K562 (cell line): ENCODE data around the gene PURA. TPM values are rescaled to one million over a fixed set of nuclear protein-coding genes. Genes with fewer than 3 reads are reported as not detected.

Experiments used
- ATAC-seq: fragments of 200-7000 bp; cut with Tn5 transposase; 3 replicates; pipeline ENCODE4 v1.9.1; 2020; ENCODE audit warnings: moderate library complexity
- BruUV-seq: library from RNA; stranded (reverse); fragments of 400-500 nt; replicated peaks from 2 replicates; lab custom pipeline; 2021; lab: Mats Ljungman, UMichigan
- CTCF ChIA-PET: fragments of 300-600 bp; formaldehyde crosslinking; extraction: SDS; loops from one replicate; lab custom pipeline; 2021; ENCODE audit warnings: low intra/inter-chr PET ratio; lab: Yijun Ruan, JAX
- POLR2A ChIA-PET: fragments of 300-600, 350-650 bp; sonication (Branson Sonifier 250); formaldehyde crosslinking; extraction: SDS; loops from one replicate; lab custom pipeline; 2021; ENCODE audit warnings: antibody characterized with exemption, inconsistent platforms; lab: Yijun Ruan, JAX
- DNase-seq, 4 experiments: peaks; one replicate each; pipeline versions ENCODE4 v3.0.0 to v3.0.0-alpha.2; 2011 to 2018; ENCODE audit warnings: low spot score in 3 of 4, mixed read lengths in 3 of 4; ENCODE audit errors: extremely low read depth in 1 of 4
- FAIRE-seq: peaks from 2 replicates; lab custom pipeline; 2011; peaks lifted over from hg19 to GRCh38; lab: Jason Lieb, UNC
- H2AFZ ChIP-seq: 2 replicates; pipeline ENCODE4 v1.6.0; 2011; ENCODE audit warnings: low read depth, low read length, control low read depth, inconsistent platforms
- H3K27ac ChIP-seq: fragments of 200-600 bp; 3 replicates; pipeline ENCODE4 v1.8.0; 2011; ENCODE audit warnings: low read depth, mild to moderate bottlenecking, control low read depth, inconsistent platforms, low read length, moderate library complexity, mixed read lengths; ENCODE audit errors: extremely low read depth
- H3K27me3 ChIP-seq, 2 experiments: fragments of 300-600 bp in 1 of 2; 2 replicates in 1 of 2; 3 replicates in 1 of 2; pipeline versions ENCODE4 v1.6.0 to v1.8.0; 2011; ENCODE audit warnings: inconsistent platforms in 2 of 2, low read length in 2 of 2, mild to moderate bottlenecking in 1 of 2, mixed read lengths in 1 of 2, moderate library complexity in 1 of 2; ENCODE audit not compliant: control insufficient read depth in 2 of 2, insufficient read depth in 2 of 2
- H3K36me3 ChIP-seq: fragments of 300-600 bp; 3 replicates; pipeline ENCODE4 v1.8.0; 2011; ENCODE audit warnings: mild to moderate bottlenecking, low read length, inconsistent platforms; ENCODE audit not compliant: control insufficient read depth, insufficient read depth
- H3K4me1 ChIP-seq, 2 experiments: fragments of 200-600 bp in 1 of 2; replicated peaks in 1 of 2; 2 replicates in 1 of 2; 3 replicates in 1 of 2; pipeline versions ENCODE4 v1.5.1 to v1.8.0; 2011; ENCODE audit warnings: inconsistent platforms in 2 of 2, low read length in 2 of 2, mild to moderate bottlenecking in 1 of 2, mixed read lengths in 1 of 2, moderate library complexity in 1 of 2; ENCODE audit not compliant: control insufficient read depth in 2 of 2, insufficient read depth in 2 of 2
- H3K4me2 ChIP-seq: 2 replicates; pipeline ENCODE4 v1.6.1; 2011; ENCODE audit warnings: low read length, control low read depth, inconsistent platforms, mixed read lengths; ENCODE audit not compliant: insufficient read depth
- H3K4me3 ChIP-seq: fragments of 200-600 bp; sonication (generic), shearing (Covaris generic); 2 replicates; pipeline ENCODE4 v1.5.1; 2016; ENCODE audit warnings: control low read depth, inconsistent platforms
- H3K79me2 ChIP-seq: fragments of 200-600 bp; 3 replicates; pipeline ENCODE4 v1.8.0; 2011; ENCODE audit warnings: low read length, inconsistent platforms; ENCODE audit not compliant: control insufficient read depth, insufficient read depth
- H3K9ac ChIP-seq, 2 experiments: 2 replicates each; pipeline versions ENCODE4 v1.6.0 to v1.6.1; 2011; ENCODE audit warnings: low read depth in 2 of 2, low read length in 2 of 2, control low read depth in 1 of 2, inconsistent platforms in 1 of 2, mild to moderate bottlenecking in 1 of 2, mixed read lengths in 1 of 2; ENCODE audit not compliant: insufficient read depth in 1 of 2
- H3K9me1 ChIP-seq: one replicate; pipeline ENCODE4 v1.6.0; 2011; ENCODE audit warnings: inconsistent platforms, mild to moderate bottlenecking, low read length, moderate library complexity; ENCODE audit not compliant: control insufficient read depth, insufficient read depth
- H3K9me3 ChIP-seq: replicated peaks from 2 replicates; pipeline ENCODE4 v1.5.1; 2011; ENCODE audit warnings: low read depth, low read length, inconsistent platforms; ENCODE audit not compliant: control insufficient read depth, insufficient read depth
- H4K20me1 ChIP-seq: replicated peaks from 2 replicates; pipeline ENCODE4 v1.6.1; 2011; ENCODE audit warnings: low read length, inconsistent platforms, mixed read lengths; ENCODE audit not compliant: control insufficient read depth, insufficient read depth
- EGR1 ChIP-seq: fragments of 450-650 bp; conservative IDR thresholded peaks from 2 replicates; pipeline ENCODE4 v1.6.1; 2017; ENCODE audit warnings: mild to moderate bottlenecking
- FOXK1 ChIP-seq: sonication (generic); formaldehyde crosslinking; IDR thresholded peaks from 2 replicates; pipeline ENCODE4 v1.8.0; 2022; ENCODE audit warnings: missing genetic modification reagents, mild to moderate bottlenecking, borderline replicate concordance
- HDAC1 ChIP-seq, 2 experiments: fragments of 450-650 bp; IDR thresholded peaks; 2 replicates each; pipeline ENCODE4 v1.6.1; 2016 to 2017; ENCODE audit warnings: inconsistent platforms in 1 of 2, mild to moderate bottlenecking in 1 of 2, moderate library complexity in 1 of 2
- MAFF ChIP-seq: IDR thresholded peaks from 2 replicates; pipeline ENCODE4 v1.6.1; 2012; ENCODE audit warnings: low read length, improper control_type of control experiment
- MLLT1 ChIP-seq, 2 experiments: fragments of 450-650 bp; IDR thresholded peaks; 2 replicates each; pipeline ENCODE4 v1.6.1; 2016
- PHB ChIP-seq: fragments of 250-450 bp; sonication (Bioruptor Pico); IDR thresholded peaks from 2 replicates; pipeline ENCODE4 v1.5.0; 2021
- RB1 ChIP-seq: fragments of 450-650 bp; IDR thresholded peaks from 2 replicates; pipeline ENCODE4 v1.6.1; 2017; ENCODE audit warnings: low read depth, mild to moderate bottlenecking
- UBTF ChIP-seq, 2 experiments: IDR thresholded peaks; 2 replicates each; pipeline ENCODE4 v1.6.1; 2012; ENCODE audit warnings: improper control_type of control experiment in 2 of 2, low read depth in 2 of 2, low read length in 2 of 2, borderline replicate concordance in 1 of 2
- VEZF1 ChIP-seq: fragments of 200-800 bp; sonication (Bioruptor generic); IDR thresholded peaks from 2 replicates; pipeline ENCODE4 v1.6.1; 2017; ENCODE audit warnings: missing genetic modification characterization, missing compliant biosample characterization
- ZBTB7A ChIP-seq: IDR thresholded peaks from 2 replicates; pipeline ENCODE4 v1.6.1; 2011; ENCODE audit warnings: low read depth, mild to moderate bottlenecking, low read length, moderate library complexity, borderline replicate concordance; ENCODE audit not compliant: control insufficient read depth
- WGBS: fragments of 100-300 bp; shearing (Covaris generic); methylation state at CpG from one replicate; pipeline ENCODE4 v1.1.6; 2016; ENCODE audit warnings: low coverage, mixed read lengths; ENCODE audit not compliant: insufficient coverage; ENCODE audit errors: missing lambda C conversion rate; 5-methylcytosine and 5-hydroxymethylcytosine counted together
- in situ Hi-C: fragments of 300-500 bp; cut with MboI; formaldehyde crosslinking; loops from 4 replicates; pipeline ENCODE4 v1.15.0; 2018; ENCODE audit warnings: inconsistent platforms, mixed read lengths
- intact Hi-C: fragments of 100-400 bp; cut with micrococcal nuclease; formaldehyde crosslinking; loops from 2 replicates; pipeline ENCODE4 v1.14.2; 2022
- polyA plus RNA-seq, 8 experiments: library from polyadenylated mRNA; depleted of rRNA in 4 of 8; stranded (reverse) in 5 of 8; unstranded in 3 of 8; fragments of >200 nt; fragmentation: Nextera tagmentation in 2 of 8; fragmentation: Illumina TruSeq in 1 of 8; extraction: Ambion mirVana in 2 of 8; extraction: Trizol in 1 of 8; gene quantifications; 2 replicates each; pipeline versions ENCODE4 v1.2.1 to v1.2.3, GENCODE V29; 2011 to 2014; ENCODE audit warnings: inconsistent platforms in 1 of 8, missing spikeins in 1 of 8
- total RNA-seq, 7 experiments: library from RNA; depleted of rRNA in 6 of 7; stranded (reverse); fragments of >200 nt in 6 of 7; fragmentation: Illumina TruSeq in 2 of 7; extraction: Trizol in 2 of 7; gene quantifications; 2 replicates each; pipeline versions ENCODE4 v1.2.1 to v1.2.3, GENCODE V29; 2011 to 2021; ENCODE audit warnings: low replicate concordance in 1 of 7

The PURA gene
- total and polyA plus RNA-seq, 9 of the 15 experiments (the other 6 are each of a cell fraction or from before 2014, with no cell fraction given), result 3.2 to 11.1 (median 5.4) TPM

GRCh38 chr5:140109018-140109758 lies 4.7 kb upstream of the PURA start:
- H3K36me3 ChIP-seq, result no peaks in the 10 kb centered on the region
- no TSS peak for BruUV-seq
- intact Hi-C loops (no loop called here), in situ Hi-C loops (no loop called here)
- H3K9me3 ChIP-seq, result no peaks in the 10 kb centered on the region
- DNase-seq (peak in 2 of 4 experiments; percentile 23 to 66), ATAC-seq (peak; percentile 1), FAIRE-seq (no peak)
- peaks cover 26 to 31% of the 10 kb centered on the region in 2 experiments for H3K4me1 ChIP-seq
- POLR2A ChIA-PET, result interaction anchor here (0.8 to 2.2 kb wide), 6 partner anchors 11 to 74 kb away, joined by 3 to 7 read pairs (median 4); no protein-coding TSS in a partner anchor
- H4K20me1 ChIP-seq, result 0 out of 2 replicates have a peak, but pooled peaks cover 6% of the 10 kb centered on the region
- no peaks in the 10 kb centered on the region for H3K9me1 ChIP-seq
- peak overlapping the region; percentile 64 to 92 for H3K9ac ChIP-seq
- no peaks in the 10 kb centered on the region for H3K27me3 ChIP-seq
- peak overlapping the region; percentile 56 for H2AFZ ChIP-seq
- 3% methylated on average over 24 of the region's 24 CpGs for WGBS
- H3K4me2 ChIP-seq, result peak overlapping the region; percentile 89
- peaks cover 57% of the 10 kb centered on the region for H3K79me2 ChIP-seq
- H3K4me3 ChIP-seq, result peak overlapping the region; percentile 64
- peak overlapping the region; percentile 78 for H3K27ac ChIP-seq
- CTCF ChIA-PET, result interaction anchor here (0.6 kb wide), 1 partner anchor 199 kb away, joined by 5 read pairs; no protein-coding TSS in a partner anchor
- TF ChIP-seq ZBTB7A (peak; percentile 80; the same call in 1 of the 2 replicates), HDAC1 (IDR thresholded peaks at IDR 0.05) (0 out of 4 replicates have a peak, but pooled peaks of 1 of the 2 experiments have one; percentile 7), MLLT1 (IDR thresholded peaks at IDR 0.05) (0 out of 4 replicates have a peak, but pooled peaks of 1 of the 2 experiments have one; percentile 20), FOXK1 (CRISPR knock-in tag) (no peak), MAFF (no peak), VEZF1 (CRISPR knock-in tag) (peak; percentile 51; the same call in 1 of the 2 replicates), EGR1 (peak; percentile 76), RB1 (peak; percentile 20; the same call in 1 of the 2 replicates), PHB (CRISPR knock-in tag) (no peak), UBTF (IDR thresholded peaks at IDR 0.05; ENCODE audit: borderline replicate concordance in 1 of 2, low read depth in 2 of 2, low read length in 2 of 2) (0 out of 4 replicates have a peak, but pooled peaks of 1 of the 2 experiments have one; percentile 50)
